Neural progenitor cell (in vitro differentiated cells): ENCODE measurements around the gene PPAN. TPM values are rescaled to one million over a fixed set of nuclear protein-coding genes. Genes with fewer than 3 reads are reported as not detected.
A peak's percentile ranks its signal among the peaks of the same experiment; 100 is the strongest.

Experiments used
- DNase-seq: peaks from one replicate; pipeline ENCODE4 v3.0.0-alpha.2; 2016; ENCODE audit warnings: low spot score
- H2AFZ ChIP-seq: fragments of 200-600 bp; sonication (generic); replicated peaks from 2 replicates; pipeline ENCODE4 v1.6.1; 2016; ENCODE audit warnings: antibody characterized with exemption
- H3F3A ChIP-seq: fragments of 200-600 bp; sonication (generic); 2 replicates; pipeline ENCODE4 v1.6.1; 2016; ENCODE audit warnings: antibody characterized with exemption, low read depth
- H3K27ac ChIP-seq: fragments of 200-600 bp; sonication (generic); 2 replicates; pipeline ENCODE4 v1.5.1; 2016; ENCODE audit warnings: mild to moderate bottlenecking
- H3K27me3 ChIP-seq: fragments of 200-600 bp; sonication (generic); 2 replicates; pipeline ENCODE4 v1.6.1; 2016; ENCODE audit warnings: mild to moderate bottlenecking, moderate library complexity
- H3K36me3 ChIP-seq: fragments of 200-600 bp; sonication (generic); 2 replicates; pipeline ENCODE4 v1.5.1; 2016
- H3K4me1 ChIP-seq: fragments of 200-600 bp; sonication (generic); 2 replicates; pipeline ENCODE4 v1.6.1; 2016; ENCODE audit warnings: mixed run types
- H3K4me2 ChIP-seq: fragments of 200-600 bp; sonication (generic); 2 replicates; pipeline ENCODE4 v1.6.1; 2016
- H3K4me3 ChIP-seq: fragments of 200-600 bp; sonication (generic); 2 replicates; pipeline ENCODE4 v1.5.1; 2016
- H3K79me2 ChIP-seq: fragments of 200-600 bp; sonication (generic); 2 replicates; pipeline ENCODE4 v1.6.1; 2016; ENCODE audit warnings: low read depth
- H3K9ac ChIP-seq: fragments of 200-600 bp; sonication (generic); 2 replicates; pipeline ENCODE4 v1.6.1; 2016
- H3K9me3 ChIP-seq: fragments of 200-600 bp; sonication (generic); 2 replicates; pipeline ENCODE4 v1.5.1; 2016; ENCODE audit warnings: low read depth
- H4K20me1 ChIP-seq: fragments of 200-600 bp; sonication (generic); 2 replicates; pipeline ENCODE4 v1.6.1; 2016; ENCODE audit warnings: low read depth
- H3K27ac Mint-ChIP-seq: 3 replicates; pipeline ENCODE4 v1.8.0; 2021; ENCODE audit warnings: mixed read lengths
- H3K27me3 Mint-ChIP-seq: 2 replicates; pipeline ENCODE4 v1.8.0; 2022; ENCODE audit warnings: low read depth, mild to moderate bottlenecking, inconsistent platforms, moderate library complexity, mixed read lengths; ENCODE audit not compliant: insufficient read depth
- H3K36me3 Mint-ChIP-seq: 3 replicates; pipeline ENCODE4 v1.8.0; 2021; ENCODE audit warnings: mixed read lengths
- H3K4me1 Mint-ChIP-seq: 3 replicates; pipeline ENCODE4 v1.8.0; 2021; ENCODE audit warnings: mixed read lengths
- H3K4me3 Mint-ChIP-seq: 3 replicates; pipeline ENCODE4 v1.8.0; 2021; ENCODE audit warnings: mild to moderate bottlenecking, moderate library complexity, mixed read lengths
- H3K9me3 Mint-ChIP-seq: 3 replicates; pipeline ENCODE4 v1.8.0; 2020; ENCODE audit warnings: mixed read lengths
- CTCF ChIP-seq: fragments of 200-600 bp; sonication (generic); IDR thresholded peaks from 2 replicates; pipeline ENCODE4 v1.5.1; 2017; ENCODE audit warnings: antibody characterized with exemption, mild to moderate bottlenecking
- EZH2 ChIP-seq: fragments of 200-600 bp; sonication (generic); IDR thresholded peaks from 2 replicates; pipeline ENCODE4 v1.6.1; 2017; ENCODE audit warnings: antibody characterized with exemption, mild to moderate bottlenecking, moderate library complexity
- EZH2phosphoT487 ChIP-seq: fragments of 200-600 bp; sonication (generic); IDR thresholded peaks from 2 replicates; pipeline ENCODE4 v1.6.1; 2017; ENCODE audit warnings: antibody characterized with exemption
- total RNA-seq: library from RNA; depleted of rRNA; stranded (reverse); fragments of >200 nt; gene quantifications from 2 replicates; pipeline ENCODE4 v1.2.3, GENCODE V29; 2015; ENCODE audit warnings: low replicate concordance

PPAN gene
- total RNA-seq, 1 donor from 2014 or later: 6.6 TPM

GRCh38 chr19:10102787-10103236, 3.4 kb upstream of the PPAN start:
- Histone ChIP-seq H3K27me3 (no peaks in the 10 kb centered on the region), H2AFZ (peak overlapping the region; percentile 24), H4K20me1 (no peaks in the 10 kb centered on the region), H3K27ac (no peak overlapping the region), H3K4me2 (no peak overlapping the region), H3K4me3 (no peak overlapping the region), H3K9ac (no peak overlapping the region), H3K79me2 (peaks cover 16% of the 10 kb centered on the region), H3K36me3 (no peaks in the 10 kb centered on the region), H3K9me3 (no peaks in the 10 kb centered on the region), H3K4me1 (peaks cover 7% of the 10 kb centered on the region), H3F3A (peaks cover 8% of the 10 kb centered on the region)
- Mint-ChIP-seq H3K4me3 (no peak overlapping the region), H3K27me3 (peaks cover 7% of the 10 kb centered on the region), H3K27ac (no peak overlapping the region), H3K9me3 (no peaks in the 10 kb centered on the region), H3K36me3 (peaks cover 6% of the 10 kb centered on the region), H3K4me1 (peaks cover 33% of the 10 kb centered on the region)
- TF ChIP-seq EZH2phosphoT487 (no peak), EZH2 (no peak), CTCF (no peak)
- DNase-seq: no peak

GRCh38 chr19:10104130-10104513, 2.0 kb upstream of the PPAN start:
- H3K27ac Mint-ChIP-seq: no peak overlapping the region
- Histone ChIP-seq H4K20me1 (no peaks in the 10 kb centered on the region), H3K4me2 (no peak overlapping the region), H3K4me3 (no peak overlapping the region), H3K9ac (no peak overlapping the region), H3K9me3 (no peaks in the 10 kb centered on the region), H3K4me1 (peaks cover 7% of the 10 kb centered on the region), H2AFZ (no peak overlapping the region), H3K79me2 (peaks cover 25% of the 10 kb centered on the region), H3K27me3 (no peaks in the 10 kb centered on the region), H3K36me3 (no peaks in the 10 kb centered on the region), H3F3A (peaks cover 8% of the 10 kb centered on the region), H3K27ac (no peak overlapping the region)
- peaks cover 29% of the 10 kb centered on the region for H3K4me1 Mint-ChIP-seq
- no peak overlapping the region for H3K4me3 Mint-ChIP-seq
- no peak for DNase-seq
- no peaks in the 10 kb centered on the region for H3K9me3 Mint-ChIP-seq
- peaks cover 4% of the 10 kb centered on the region for H3K27me3 Mint-ChIP-seq
- TF ChIP-seq EZH2 (no peak), EZH2phosphoT487 (no peak), CTCF (no peak)
- H3K36me3 Mint-ChIP-seq: peaks cover 7% of the 10 kb centered on the region

- Histone ChIP-seq H3K27ac (no peak overlapping the region), H3K27me3 (no peaks in the 10 kb centered on the region), H3K79me2 (peaks cover 25% of the 10 kb centered on the region), H3K4me2 (no peak overlapping the region), H4K20me1 (no peaks in the 10 kb centered on the region), H3K9me3 (no peaks in the 10 kb centered on the region), H2AFZ (peak overlapping the region; percentile 70), H3K9ac (no peak overlapping the region), H3K4me1 (peaks cover 7% of the 10 kb centered on the region), H3K4me3 (no peak overlapping the region), H3F3A (peaks cover 8% of the 10 kb centered on the region), H3K36me3 (no peaks in the 10 kb centered on the region)
- Mint-ChIP-seq H3K4me1 (peaks cover 29% of the 10 kb centered on the region), H3K27me3 (peaks cover 4% of the 10 kb centered on the region), H3K36me3 (peaks cover 13% of the 10 kb centered on the region), H3K27ac (peak overlapping the region; percentile 91), H3K9me3 (no peaks in the 10 kb centered on the region), H3K4me3 (peak overlapping the region; percentile 88)
- TF ChIP-seq CTCF (no peak), EZH2 (no peak), EZH2phosphoT487 (no peak)
- no peak for DNase-seq
Observed at GRCh38 chr19:10104665-10105508, 1.3 kb upstream of the PPAN start.
